WTC11 (cell line): ENCODE results near the gene RNASE11. TPM values are rescaled to one million over a fixed set of nuclear protein-coding genes. Genes with fewer than 3 reads are reported as not detected.
A peak's percentile ranks its signal among the peaks of the same experiment; 100 is the strongest.

ENCODE experiments used
- ATAC-seq: fragments of 200-7000 bp; cut with Tn5 transposase; 2 replicates; pipeline ENCODE4 v1.10.0; 2021; ENCODE audit warnings: mild to moderate bottlenecking, moderate library complexity
- CTCF ChIA-PET: fragments of 300-600 bp; sonication (Branson Sonifier 250); formaldehyde crosslinking; loops from one replicate; lab custom pipeline; 2021; ENCODE audit warnings: antibody characterized with exemption; lab: Charles Lee
- POLR2A ChIA-PET: fragments of 350-600 bp; sonication (Branson Sonifier 250); formaldehyde crosslinking; loops from one replicate; lab custom pipeline; 2021; ENCODE audit warnings: antibody characterized with exemption; lab: Charles Lee
- DNase-seq: peaks from one replicate; pipeline ENCODE4 v3.0.0; 2021; ENCODE audit warnings: low spot score
- H3K27ac Mint-ChIP-seq: 2 replicates; pipeline ENCODE4 v1.8.0; 2021; ENCODE audit warnings: mixed read lengths
- H3K27me3 Mint-ChIP-seq: 2 replicates; pipeline ENCODE4 v1.8.0; 2021; ENCODE audit warnings: low read depth, mild to moderate bottlenecking, moderate library complexity, mixed read lengths
- H3K36me3 Mint-ChIP-seq: 2 replicates; pipeline ENCODE4 v1.8.0; 2021; ENCODE audit warnings: mixed read lengths
- H3K4me1 Mint-ChIP-seq: 2 replicates; pipeline ENCODE4 v1.8.0; 2022; ENCODE audit warnings: mixed read lengths
- H3K4me3 Mint-ChIP-seq: 2 replicates; pipeline ENCODE4 v1.8.0; 2021; ENCODE audit warnings: mild to moderate bottlenecking, moderate library complexity, mixed read lengths
- H3K9me3 Mint-ChIP-seq: 2 replicates; pipeline ENCODE4 v1.8.0; 2021; ENCODE audit warnings: mixed read lengths
- CREB1 ChIP-seq: sonication (generic); formaldehyde crosslinking; IDR thresholded peaks from 2 replicates; pipeline ENCODE4 v1.8.0; 2023; ENCODE audit warnings: mild to moderate bottlenecking, missing genetic modification reagents
- CREM ChIP-seq: sonication (generic); formaldehyde crosslinking; IDR thresholded peaks from 2 replicates; pipeline ENCODE4 v1.8.1; 2022; ENCODE audit warnings: mild to moderate bottlenecking, missing genetic modification reagents, moderate library complexity
- FOXJ3 ChIP-seq: sonication (generic); formaldehyde crosslinking; IDR thresholded peaks from 2 replicates; pipeline ENCODE4 v1.9.0; 2021; ENCODE audit warnings: missing genetic modification reagents, mild to moderate bottlenecking, borderline replicate concordance
- NFE2L1 ChIP-seq: sonication (generic); formaldehyde crosslinking; IDR thresholded peaks from 2 replicates; pipeline ENCODE4 v1.8.1; 2023; ENCODE audit warnings: missing genetic modification reagents
- NR2C2 ChIP-seq: sonication (generic); formaldehyde crosslinking; IDR thresholded peaks from 2 replicates; pipeline ENCODE4 v1.8.0; 2022; ENCODE audit warnings: mild to moderate bottlenecking, missing genetic modification reagents
- PRDM15 ChIP-seq: sonication (generic); formaldehyde crosslinking; IDR thresholded peaks from 2 replicates; pipeline ENCODE4 v1.8.0; 2022; ENCODE audit warnings: missing genetic modification reagents
- TEAD1 ChIP-seq: sonication (generic); formaldehyde crosslinking; IDR thresholded peaks from 2 replicates; pipeline ENCODE4 v1.8.0; 2022; ENCODE audit warnings: mild to moderate bottlenecking, missing genetic modification reagents
- USF2 ChIP-seq: sonication (generic); formaldehyde crosslinking; IDR thresholded peaks from 2 replicates; pipeline ENCODE4 v1.8.1; 2023; ENCODE audit warnings: mild to moderate bottlenecking, missing genetic modification reagents, moderate library complexity
- ZNF423 ChIP-seq: fragments of 250-450 bp; sonication (Bioruptor Pico); IDR thresholded peaks from 2 replicates; pipeline ENCODE4 v2.1.2; 2022; ENCODE audit warnings: mild to moderate bottlenecking, moderate library complexity
- ZNF532 ChIP-seq: fragments of 250-450 bp; sonication (Bioruptor Pico); IDR thresholded peaks from 2 replicates; pipeline ENCODE4 v1.9.0; 2021; ENCODE audit warnings: mild to moderate bottlenecking, borderline replicate concordance
- total RNA-seq: library from RNA; stranded (reverse); gene quantifications from 3 replicates; pipeline ENCODE4 v1.2.3, GENCODE V29; 2021

RNASE11 gene
- total RNA-seq, 1 experiment from 2014 or later, result not detected

GRCh38 chr14:20564501-20564997, 23.3 kb downstream of the RNASE11 start:
- TF ChIP-seq CREM (CRISPR knock-in tag) (no peak), PRDM15 (CRISPR knock-in tag) (peak; percentile 95)
- CTCF ChIA-PET, result no interaction called here
- H3K9me3 Mint-ChIP-seq, result peaks cover 27% of the 10 kb centered on the region
- ATAC-seq (peak; percentile 78), DNase-seq (peak; percentile 23)
- H3K27me3 Mint-ChIP-seq, result no peaks in the 10 kb centered on the region
- POLR2A ChIA-PET, result no interaction called here
- peaks cover 24% of the 10 kb centered on the region for H3K36me3 Mint-ChIP-seq
- H3K4me1 Mint-ChIP-seq, result peaks cover 39% of the 10 kb centered on the region
- H3K27ac Mint-ChIP-seq, result no peak overlapping the region
- no peak overlapping the region for H3K4me3 Mint-ChIP-seq

- TF ChIP-seq NR2C2 (CRISPR knock-in tag), result no peak
- no peak for TF ChIP-seq ZNF423 (CRISPR knock-in tag)
- no peak for TF ChIP-seq FOXJ3 (CRISPR knock-in tag)
- TF ChIP-seq ZNF532 (CRISPR knock-in tag), result no peak
- TF ChIP-seq NFE2L1 (CRISPR knock-in tag), result no peak
- no peak for TF ChIP-seq CREB1 (CRISPR knock-in tag)
- peaks cover 21% of the 10 kb centered on the region for H3K9me3 Mint-ChIP-seq
These were observed 23.8 kb downstream of the RNASE11 start for GRCh38 chr14:20563971-20564370.

GRCh38 chr14:20560961-20561360, 26.8 kb downstream of the RNASE11 start, which contains the start of gene RNASE9:
RNASE9 (minus strand) TSS chr14:20561047.
- no peak within 1 kb of the TSS for H3K4me3 Mint-ChIP-seq
- H3K4me1 Mint-ChIP-seq, result peaks cover 59% of the 10 kb centered on the region
- DNase-seq (no peak), ATAC-seq (no peak)
- TF ChIP-seq CREM (CRISPR knock-in tag), result no peak
- TF ChIP-seq TEAD1 (CRISPR knock-in tag), result no peak
- peak; percentile 63 for TF ChIP-seq USF2 (CRISPR knock-in tag)
- ChIA-PET CTCF (no interaction called here), POLR2A (no interaction called here)
- H3K9me3 Mint-ChIP-seq, result peaks cover 4% of the 10 kb centered on the region
- H3K36me3 Mint-ChIP-seq, result 0 out of 2 replicates have a peak, but pooled peaks cover 2% of the 10 kb centered on the region
- H3K27me3 Mint-ChIP-seq, result no peaks in the 10 kb centered on the region
- peak within 1 kb of the TSS; percentile 95 for H3K27ac Mint-ChIP-seq

More at GRCh38 chr14:20563971-20564370, 23.8 kb downstream of the RNASE11 start:
- DNase-seq, result no peak
- H3K4me1 Mint-ChIP-seq, result peaks cover 45% of the 10 kb centered on the region
- POLR2A ChIA-PET, result no interaction called here
- H3K36me3 Mint-ChIP-seq, result peaks cover 18% of the 10 kb centered on the region
- no peaks in the 10 kb centered on the region for H3K27me3 Mint-ChIP-seq
- CTCF ChIA-PET, result interaction anchor here (0.6 kb wide), 1 partner anchor 209 kb away, joined by 6 read pairs; no protein-coding TSS in a partner anchor
- H3K27ac Mint-ChIP-seq, result no peak overlapping the region
- ATAC-seq, result no peak
- H3K4me3 Mint-ChIP-seq, result no peak overlapping the region
